GM21423 (cell line): Measurements from ENCODE around the gene LUC7L3.
"Not testable (repeated sequence)": the region's sequence is repeated elsewhere in the genome, so short reads cannot be mapped to it uniquely, and the experiment has no call there.

Source experiments
- ATAC-seq: cut with Tn5 transposase; IDR thresholded peaks from one replicate; pipeline ENCODE4 v1.9.1; 2021; ENCODE audit warnings: mild to moderate bottlenecking, moderate library complexity; ENCODE audit not compliant: unreplicated experiment

Gene LUC7L3

DNA sequence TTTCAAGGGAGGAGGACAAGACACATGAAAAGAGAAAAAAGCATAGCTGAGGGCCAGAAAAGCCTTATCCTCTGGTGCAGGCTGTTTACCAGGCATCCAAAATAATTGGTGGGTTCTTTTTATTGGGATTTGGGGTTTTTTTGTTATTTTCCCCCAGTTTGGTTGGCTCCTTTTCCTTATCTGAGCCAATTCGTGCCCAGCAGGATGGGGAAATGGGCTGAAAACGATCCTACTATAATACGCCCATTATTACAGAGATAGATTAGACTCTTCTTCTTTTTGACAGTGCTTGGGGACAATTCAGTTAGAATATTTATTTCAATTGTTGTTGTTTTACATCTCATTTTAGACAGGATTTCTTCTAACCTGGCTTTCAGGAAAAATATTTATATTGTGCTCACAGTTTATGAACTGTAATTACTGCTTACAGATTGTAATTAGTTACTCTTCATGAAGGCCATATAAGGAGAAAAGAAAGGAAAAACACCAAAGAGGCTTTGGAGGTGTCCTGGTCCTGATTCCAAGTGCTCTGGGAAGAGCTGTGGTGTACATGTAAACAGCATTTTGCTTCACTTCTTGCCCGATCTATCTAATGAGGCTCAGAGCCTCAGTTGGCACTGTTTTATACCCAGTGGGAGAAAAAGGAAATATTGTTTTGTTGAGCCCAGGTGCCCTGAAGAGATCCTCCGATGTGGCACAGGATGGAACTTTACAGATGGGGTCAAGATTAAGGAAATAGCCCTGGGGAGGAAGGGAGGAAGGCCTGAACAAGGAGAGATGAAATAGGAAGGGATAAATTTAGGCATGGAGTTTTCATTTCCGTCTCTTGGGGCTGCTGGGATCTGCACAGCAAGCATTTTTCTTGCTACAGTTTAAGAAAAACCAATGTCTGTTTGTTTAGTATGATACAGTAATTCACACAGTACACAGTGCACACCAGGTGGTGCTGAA, 11.1 kb upstream of the LUC7L3 start:
- ATAC-seq, result no peak

DNA sequence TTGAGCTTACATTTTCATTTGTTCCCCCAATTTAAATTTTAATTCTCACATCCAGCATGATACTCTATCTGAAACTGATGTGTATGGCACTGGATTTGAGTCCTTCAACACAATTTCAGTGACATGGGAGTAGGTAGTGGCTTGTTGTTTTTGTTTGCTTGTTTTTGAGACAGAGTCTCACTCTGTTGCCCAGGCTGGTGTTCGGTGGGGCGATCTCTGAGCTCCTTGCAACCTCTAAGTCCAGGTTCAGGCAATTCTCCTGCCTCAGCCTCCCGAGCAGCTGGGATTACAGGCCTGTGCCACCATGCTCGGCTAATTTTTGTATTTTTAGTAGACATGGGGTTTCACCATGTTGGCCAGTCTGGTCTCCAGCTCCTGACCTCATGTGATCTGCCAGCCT, 10.3 kb upstream of the LUC7L3 start:
- not testable (repeated sequence) for ATAC-seq

GRCh38 chr17:50710025-50710424, 9.4 kb upstream of the LUC7L3 start:
- ATAC-seq, result no peak

- no peak for ATAC-seq
Observed at GRCh38 chr17:50710650-50711049, 8.8 kb upstream of the LUC7L3 start.

DNA sequence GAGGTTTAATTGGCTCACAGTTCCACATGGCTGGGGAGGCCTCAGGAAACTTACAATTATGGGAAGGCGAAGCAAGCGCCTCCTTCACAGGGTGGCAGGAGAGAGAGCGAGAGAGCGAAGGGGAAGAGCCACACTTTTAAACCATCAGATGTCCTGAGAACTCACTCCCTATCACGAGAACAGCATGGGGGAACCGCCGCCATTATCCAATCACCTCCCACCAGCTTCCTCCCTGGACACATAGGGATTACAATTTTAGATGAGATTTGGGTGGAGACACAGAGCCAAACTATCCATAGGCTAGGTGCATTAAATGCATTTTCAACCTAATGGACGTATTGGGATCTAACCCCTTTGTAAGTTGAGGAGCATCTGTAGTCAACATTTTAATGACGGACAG, 6.8 kb upstream of the LUC7L3 start:
- ATAC-seq, result no peak

GRCh38 chr17:50715471-50715870, 3.9 kb upstream of the LUC7L3 start:
- ATAC-seq, result no peak

DNA sequence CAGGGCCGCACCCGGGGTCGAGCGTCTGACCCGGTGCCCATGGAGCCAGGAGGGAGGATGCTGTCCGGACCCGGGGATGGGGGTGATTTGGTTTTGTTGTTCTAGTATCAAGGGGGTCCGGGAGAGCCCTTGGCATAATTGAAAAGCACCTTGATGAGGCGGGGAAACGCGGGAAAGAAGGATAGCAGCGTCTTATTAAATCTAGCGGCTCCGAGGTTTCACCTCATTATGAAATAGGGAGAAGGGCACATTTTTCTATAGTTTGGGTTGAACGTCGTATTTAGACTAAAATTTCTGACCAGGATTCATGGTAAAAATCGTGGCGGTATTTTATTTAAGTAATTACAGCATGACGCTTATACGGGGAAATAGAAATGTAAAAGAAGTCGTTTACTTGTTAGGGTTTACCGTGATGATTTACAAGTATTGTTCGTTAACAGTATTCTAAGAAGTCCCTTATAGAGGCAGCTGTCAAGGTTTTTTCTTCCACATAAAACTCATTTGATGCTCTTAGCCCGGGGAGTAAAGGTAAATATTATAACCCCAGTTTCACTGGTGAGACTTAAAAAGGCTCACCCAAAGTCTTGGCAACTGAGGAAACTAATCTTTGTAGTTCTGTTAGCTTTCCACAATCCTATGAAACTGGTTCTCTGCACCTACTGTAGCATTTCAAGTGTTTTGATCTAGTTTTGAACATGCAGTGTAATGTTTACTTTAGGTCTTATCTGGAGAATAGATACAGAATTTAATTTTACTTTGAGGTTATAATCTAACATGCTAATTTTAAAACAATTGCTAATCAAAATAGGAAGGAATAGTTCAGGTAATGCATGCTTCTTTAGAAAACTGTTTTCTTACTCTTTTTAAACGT, 756 bp downstream of the LUC7L3 start:
- ATAC-seq, result no peak

DNA sequence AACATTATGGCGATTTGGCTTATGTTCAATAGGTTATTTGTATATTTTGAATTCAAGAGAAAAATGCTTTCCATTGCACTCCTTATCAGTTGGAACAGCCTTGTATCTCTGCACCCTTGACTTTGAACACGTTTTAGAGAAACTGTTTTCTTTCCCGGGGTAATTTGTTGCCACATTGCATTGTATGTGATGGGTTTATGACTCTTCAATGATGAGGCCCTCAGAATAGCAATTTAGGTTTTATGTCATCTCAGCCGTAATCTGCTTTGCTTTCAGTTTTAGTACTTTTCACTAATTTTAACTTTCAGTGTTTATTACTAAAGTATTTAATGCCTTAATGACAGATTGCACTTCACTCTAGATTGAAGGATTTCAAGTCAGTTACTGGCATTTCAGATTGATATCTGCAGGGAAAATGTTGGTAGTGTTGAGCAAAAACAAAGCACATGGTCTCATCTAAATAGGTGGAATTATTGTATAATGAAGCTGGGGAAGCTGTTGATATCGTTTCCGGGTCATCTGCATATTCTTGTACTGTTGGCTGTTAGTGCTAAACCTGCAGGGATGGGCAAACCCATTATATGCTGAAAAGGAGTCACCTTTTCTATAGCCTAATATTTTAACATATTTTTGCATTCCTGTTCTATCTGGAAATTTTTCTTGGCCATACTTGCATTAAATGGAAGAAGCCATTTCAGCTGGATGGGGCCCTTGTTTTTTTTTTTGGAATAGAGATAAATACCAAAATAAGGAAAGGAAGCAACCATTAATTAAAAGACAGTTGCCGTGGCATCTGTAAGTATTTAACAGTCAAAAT, 2.0 kb downstream of the LUC7L3 start:
- no peak for ATAC-seq

DNA sequence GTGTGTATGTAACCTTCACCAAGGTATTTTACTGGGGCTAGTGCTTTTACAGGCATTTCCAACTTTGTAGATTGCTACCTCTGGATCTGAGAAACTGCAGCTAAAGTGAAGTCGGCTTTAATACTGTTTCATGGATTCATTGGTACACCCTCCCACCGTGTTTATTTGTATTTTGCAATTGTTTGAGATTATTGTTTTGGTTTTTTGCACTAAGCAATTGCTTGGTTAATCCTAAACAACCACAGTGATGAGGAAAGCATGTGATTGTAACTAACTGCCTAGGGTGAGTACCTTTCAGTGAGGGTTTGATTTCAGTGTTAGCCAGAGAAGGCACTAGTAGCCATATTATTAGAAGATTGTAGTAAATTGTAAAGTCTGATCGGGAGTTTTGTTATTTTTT, 3.3 kb downstream of the LUC7L3 start:
- no peak for ATAC-seq

DNA sequence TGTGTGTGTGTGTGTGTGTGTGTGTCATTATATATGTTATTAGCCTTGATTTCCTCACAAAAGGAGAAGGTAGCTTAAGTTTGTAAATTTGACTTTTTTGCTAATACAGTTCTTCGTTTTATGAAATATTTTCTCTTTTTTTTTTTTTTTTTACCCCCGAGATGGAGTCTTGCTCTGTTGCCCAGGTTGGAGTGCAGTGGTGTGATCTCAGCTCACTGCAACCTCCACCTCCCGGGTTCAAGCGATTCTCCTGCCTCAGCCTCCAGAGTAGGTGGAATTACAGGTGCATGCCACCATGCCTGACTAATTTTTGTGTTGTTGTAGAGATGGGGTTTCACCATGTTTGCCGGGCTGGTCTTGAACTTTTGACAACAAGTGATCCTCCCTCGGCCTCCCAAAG, 5.2 kb downstream of the LUC7L3 start:
- ATAC-seq, result not testable (repeated sequence)

GRCh38 chr17:50725769-50726655, 6.6 kb downstream of the LUC7L3 start:
- no peak for ATAC-seq

DNA sequence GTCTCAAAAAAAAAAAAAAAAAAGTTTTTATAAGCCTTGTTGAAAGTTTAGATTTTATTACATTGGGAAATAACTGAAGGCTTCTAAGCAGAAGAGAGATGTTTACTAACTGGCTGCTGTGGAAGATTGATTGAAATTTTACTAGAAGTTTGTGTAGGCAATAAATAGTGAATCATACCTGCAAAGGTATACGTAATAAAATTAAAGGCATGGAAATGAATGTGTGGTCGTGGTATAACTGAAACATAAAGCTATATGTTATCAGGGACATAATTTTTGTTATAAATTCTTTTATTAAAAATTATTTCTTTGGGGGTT, 8.7 kb downstream of the LUC7L3 start:
- ATAC-seq, result no peak

DNA sequence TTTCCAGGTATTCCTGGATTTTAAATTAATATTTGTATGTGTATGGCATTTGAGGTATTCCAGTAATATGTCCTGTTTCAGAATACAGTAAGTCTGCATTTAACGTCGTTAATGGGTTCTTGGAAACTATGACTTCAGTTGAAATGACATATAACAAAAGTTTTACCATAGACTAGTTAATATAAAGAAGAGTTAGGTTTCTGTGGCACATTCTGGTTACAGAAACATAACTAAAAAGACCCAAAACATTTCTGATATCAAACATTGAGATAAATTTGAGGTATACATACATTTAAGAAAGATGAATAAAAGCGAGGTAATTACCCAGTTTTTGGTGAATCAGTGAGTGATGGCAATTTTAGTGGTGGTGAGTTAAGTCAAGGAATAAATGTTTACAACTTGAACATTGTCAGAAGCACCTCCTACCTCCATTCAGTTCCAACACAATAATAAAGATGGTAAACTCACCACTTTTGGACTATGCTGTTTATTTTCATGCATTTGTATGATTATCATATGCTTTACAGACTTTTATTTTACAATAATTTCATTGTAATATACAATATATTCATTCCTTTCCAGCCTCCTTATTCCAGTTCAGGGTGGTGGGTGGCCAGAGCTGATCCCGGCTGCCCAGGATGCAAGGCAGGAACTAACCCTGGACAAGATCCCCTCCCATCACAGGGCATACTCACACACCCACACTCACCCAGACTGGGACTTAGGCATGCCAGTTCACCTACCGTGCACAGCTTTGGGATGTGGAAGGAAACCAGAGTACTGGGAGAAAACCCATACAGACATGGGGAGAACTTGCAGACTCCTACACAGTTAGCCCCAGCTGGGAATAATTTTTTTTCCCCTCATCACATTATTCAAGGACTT, 9.7 kb downstream of the LUC7L3 start:
- no peak for ATAC-seq

- ATAC-seq, result no peak
Observed at GRCh38 chr17:50731575-50732460, 12.4 kb downstream of the LUC7L3 start.

- ATAC-seq, result no peak
Observed at GRCh38 chr17:50735287-50735686, 15.9 kb downstream of the LUC7L3 start.

DNA sequence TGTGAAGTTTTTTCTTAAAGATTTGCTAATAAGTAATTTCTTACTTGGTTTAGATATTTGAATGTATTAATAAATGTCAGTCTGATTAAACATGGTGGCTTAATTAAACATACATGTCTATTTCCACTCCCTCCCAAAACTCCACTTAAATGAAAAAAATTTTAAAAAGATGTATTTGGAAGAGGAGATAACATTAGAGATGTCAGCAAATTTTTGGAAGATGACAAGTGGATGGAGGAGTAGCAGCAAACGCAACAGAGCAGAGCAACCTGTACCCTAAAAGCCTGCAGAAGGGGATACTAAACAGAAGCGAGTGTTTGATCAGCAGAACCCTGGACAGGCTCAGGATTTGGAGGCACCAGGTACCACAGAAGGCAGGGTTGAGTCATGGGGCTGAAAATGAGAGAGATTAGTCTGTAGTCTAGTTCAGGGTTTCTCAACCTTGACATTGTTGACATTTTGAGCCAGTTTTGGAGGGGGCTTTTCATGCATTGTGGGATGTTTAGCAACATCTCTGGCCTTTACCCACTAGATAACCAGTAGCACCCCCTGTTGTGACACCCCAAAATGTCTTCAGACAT, 17.8 kb downstream of the LUC7L3 start:
- ATAC-seq, result no peak

DNA sequence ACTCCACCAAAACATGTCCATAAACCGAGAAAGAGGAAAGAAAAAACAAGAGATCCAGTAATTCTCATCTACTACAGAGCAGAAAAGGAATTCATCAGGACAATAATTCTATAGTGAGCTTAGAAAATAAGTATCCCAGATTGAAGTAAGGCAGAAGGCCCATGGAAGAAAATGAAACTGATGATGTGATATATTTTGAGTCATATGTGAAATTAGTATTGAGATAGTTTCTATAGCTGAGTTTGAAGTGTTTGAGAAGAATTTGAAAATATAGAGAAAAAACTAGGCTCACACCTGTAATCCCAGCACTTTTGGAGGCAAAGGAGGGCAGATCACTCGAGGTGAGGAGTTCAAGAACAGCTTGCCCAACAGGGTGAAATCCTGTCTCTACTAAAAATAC, 19.7 kb downstream of the LUC7L3 start:
- ATAC-seq, result no peak

DNA sequence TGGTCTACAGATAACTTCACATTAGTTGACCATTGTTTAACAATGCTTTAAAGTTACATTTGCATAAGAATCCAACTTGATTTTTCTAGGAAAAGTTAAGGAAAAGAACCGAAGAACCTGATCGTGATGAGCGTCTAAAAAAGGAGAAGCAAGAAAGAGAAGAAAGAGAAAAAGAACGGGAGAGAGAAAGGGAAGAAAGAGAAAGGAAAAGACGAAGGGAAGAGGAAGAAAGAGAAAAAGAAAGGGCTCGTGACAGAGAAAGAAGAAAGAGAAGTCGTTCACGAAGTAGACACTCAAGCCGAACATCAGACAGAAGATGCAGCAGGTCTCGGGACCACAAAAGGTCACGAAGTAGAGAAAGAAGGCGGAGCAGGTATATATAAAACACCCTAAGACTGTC, 26.2 kb downstream of the LUC7L3 start:
- ATAC-seq, result no peak
